Renal cortex interstitium (tissue), 11 donors: Measurements from ENCODE around the gene LRRFIP1. TPM values are rescaled to one million over a fixed set of nuclear protein-coding genes. Genes with fewer than 3 reads are reported as not detected.

Experiments used
- DNase-seq, 11 donors: peaks; one replicate each; pipeline ENCODE4 v3.0.0-alpha.2; 2013; ENCODE audit warnings: low read depth in 9 of 11, low spot score in 4 of 11; ENCODE audit errors: extremely low read depth in 1 of 11
- polyA plus RNA-seq, 3 donors: library from polyadenylated mRNA; unstranded; fragments of 120-200 nt; gene quantifications; one replicate each; pipeline ENCODE4 v1.2.1, GENCODE V29; 2013; ENCODE audit not compliant: insufficient read length in 3 of 3

Gene LRRFIP1
- polyA plus RNA-seq, 3 donors = 76.2 to 104 (median 94.4) TPM

DNA sequence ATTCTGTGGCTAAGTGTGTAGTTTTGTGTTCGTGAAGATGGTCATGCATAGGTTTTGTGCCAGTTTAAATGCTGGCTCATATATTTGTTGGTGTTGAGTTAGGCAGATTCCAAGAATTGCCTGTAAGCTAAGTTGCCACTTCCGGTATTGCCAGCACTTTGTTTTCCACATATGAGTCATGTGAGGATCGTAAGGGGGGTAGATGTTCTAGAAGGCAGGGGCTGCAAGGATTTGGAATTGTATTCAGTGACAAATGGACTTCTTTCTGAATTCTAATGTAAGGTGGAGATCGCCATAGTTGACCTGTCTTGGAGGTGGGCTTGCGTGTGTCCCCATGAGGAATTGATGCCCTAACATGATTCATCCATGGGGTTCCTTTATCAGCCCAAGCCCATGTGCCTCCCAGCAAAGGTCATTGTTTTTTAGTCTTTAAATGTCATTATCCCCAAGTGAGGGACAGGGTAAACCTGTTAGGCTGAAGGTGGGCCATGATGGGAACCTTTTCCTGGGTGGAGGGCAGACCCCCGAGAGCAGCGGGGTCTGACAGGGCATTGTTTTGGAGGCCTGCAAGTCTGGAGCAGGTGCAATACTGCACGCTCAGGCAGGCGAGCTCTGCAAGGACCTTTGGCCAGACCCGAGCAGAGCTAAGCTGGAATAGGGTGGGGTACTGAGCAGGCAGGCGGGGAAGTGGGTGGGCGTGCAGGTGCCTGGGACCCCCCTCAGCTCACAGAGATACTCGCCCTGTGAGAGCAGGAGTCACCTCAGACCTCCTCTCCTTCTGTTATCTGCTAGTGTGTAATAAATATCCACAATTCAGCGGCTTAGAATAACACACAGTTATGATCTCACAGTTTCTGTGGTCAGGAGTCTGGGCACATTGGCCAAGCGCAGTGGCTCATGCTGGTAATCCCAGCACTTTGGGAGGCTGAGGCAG lies 77.4 kb downstream of the LRRFIP1 start:
- no peak for DNase-seq

DNA sequence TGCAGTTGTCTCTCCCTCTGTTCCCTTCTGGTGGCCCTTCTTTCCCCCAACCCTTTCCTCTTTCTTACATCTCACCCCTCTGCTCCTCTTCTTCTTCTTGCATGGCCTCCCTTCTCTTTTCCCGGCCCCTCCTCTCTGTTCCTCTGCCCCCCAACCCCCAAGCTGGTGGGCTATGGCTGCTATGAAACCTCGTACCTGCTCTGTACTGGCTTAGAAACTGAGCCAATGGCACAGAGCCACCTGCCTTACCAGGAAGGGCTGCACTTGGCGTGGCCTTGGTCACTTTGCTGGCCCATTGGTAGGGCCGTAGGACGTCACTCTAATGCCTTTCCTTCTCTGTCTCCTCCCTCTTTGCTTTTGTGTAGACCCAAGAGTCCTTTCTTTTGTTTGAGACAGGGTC lies 78.9 kb downstream of the LRRFIP1 start:
- DNase-seq = no peak

DNA sequence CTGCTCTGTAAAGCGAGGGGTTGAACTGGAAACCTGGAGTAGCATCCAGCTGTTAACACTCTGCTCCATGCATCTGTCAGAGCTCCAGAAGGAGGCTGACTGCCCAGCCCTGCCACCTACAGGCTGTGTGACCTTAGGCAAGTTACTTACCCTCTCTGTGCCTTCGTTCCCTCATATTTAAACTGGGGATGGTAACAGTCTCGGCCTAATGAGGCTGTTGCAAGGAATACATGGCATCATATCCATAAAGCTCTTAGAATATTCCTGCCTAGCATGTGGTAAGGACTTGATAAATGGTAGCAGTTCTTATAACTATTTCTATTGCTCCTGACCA lies 80.6 kb downstream of the LRRFIP1 start:
- DNase-seq = no peak

GRCh38 chr2:237708491-237708890 lies 81.1 kb downstream of the LRRFIP1 start:
- DNase-seq = no peak

DNA sequence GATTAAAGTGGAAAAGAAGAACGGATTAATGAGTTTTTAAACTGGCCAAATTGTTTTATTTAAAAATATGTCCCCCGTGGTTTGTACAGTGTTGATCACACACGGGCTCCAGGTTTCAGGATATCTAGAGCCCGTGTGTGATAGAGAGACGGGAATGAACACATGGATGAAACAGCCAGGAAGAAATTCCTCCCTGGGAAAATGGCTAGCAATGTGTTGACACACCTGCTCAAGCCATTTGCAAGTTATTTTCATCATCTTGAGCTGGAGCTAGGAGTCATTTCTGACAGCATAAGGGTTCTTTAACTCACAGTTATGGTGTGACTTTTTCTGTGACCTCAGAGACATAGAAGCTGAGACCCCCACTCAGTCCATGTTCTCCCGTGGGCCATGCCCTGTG lies 81.6 kb downstream of the LRRFIP1 start:
- no peak for DNase-seq

- no peak for DNase-seq
Measured at GRCh38 chr2:237711458-237712150, 84.2 kb downstream of the LRRFIP1 start.

DNA sequence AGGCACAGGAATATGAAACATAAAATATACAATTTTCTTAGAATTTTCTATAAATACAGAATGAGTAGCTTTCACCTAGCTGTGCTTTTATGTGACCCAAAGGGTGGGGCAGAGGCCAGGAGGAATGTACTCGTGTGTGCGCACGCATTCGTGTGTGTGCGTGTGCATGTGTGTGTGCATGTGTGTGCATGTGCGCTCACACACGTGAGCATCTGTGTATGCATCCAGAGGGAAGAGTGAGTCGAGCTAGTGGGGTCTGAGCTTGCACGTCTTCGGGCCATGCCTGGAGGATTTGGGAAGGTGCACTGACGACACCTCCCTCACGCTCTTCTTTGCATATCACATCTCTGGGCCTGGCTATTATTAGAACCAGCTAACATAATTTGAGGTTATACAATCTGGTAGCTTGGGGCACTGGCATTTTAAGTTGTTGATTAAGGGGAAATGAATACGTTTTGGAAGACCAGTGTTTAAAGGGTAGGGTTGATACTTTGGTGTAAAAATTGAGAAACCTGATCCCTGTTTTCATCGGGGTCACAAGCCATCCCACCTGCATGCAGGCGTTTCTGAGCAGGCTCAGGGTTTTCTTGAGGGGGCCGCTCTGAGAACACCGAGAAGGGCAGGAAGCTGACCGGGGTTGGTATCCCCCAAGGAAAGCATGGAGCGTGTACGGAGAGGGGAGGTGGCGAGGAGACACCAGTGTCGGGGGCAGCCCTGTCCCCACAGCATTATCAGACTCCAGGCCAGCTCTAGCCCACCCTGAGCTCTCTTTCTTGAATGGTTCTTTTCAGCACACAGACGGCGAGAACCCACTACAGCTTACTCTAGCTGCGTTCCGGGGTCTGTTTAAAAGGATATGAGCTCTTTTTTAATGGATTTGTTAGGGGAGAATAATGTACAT lies 85.3 kb downstream of the LRRFIP1 start:
- no peak for DNase-seq

DNA sequence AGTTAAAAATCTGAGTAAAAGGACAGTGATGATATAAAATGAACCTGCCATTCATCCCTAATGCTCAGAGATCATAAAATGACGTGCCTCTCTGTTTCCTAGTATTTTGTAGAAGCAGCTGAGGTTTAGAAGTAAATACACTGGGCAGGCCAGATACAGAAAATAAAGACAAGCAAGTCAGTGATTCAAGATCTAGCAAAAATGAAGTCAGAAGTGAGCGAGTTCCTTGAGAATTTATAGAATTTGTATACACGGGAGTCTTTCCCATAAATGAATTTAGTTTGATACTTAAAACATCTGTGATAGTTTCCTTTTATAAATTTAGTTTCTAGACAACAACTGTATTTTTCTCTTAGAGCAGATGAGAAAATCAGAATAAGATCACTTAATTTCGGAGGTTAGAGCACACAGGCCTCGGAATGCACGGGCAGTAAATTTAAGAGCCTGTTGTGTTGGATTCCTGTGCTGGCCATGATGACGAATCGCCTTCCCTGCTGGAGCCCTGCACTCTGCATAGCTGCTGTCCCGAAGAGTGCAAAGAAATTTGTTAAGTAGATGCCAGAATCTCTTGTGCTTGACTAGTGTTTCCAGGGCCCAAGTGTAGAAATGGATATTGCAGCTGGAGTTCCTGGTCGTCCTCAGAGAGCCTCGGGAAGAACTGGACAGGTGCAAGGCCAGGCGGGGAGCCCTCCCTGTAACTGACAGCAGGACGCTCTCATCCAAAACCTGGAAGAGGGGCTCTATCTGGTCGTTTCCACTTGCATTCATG lies 87.5 kb downstream of the LRRFIP1 start:
- DNase-seq = no peak

GRCh38 chr2:237715459-237715947 lies 88.1 kb downstream of the LRRFIP1 start:
- DNase-seq = no peak

DNA sequence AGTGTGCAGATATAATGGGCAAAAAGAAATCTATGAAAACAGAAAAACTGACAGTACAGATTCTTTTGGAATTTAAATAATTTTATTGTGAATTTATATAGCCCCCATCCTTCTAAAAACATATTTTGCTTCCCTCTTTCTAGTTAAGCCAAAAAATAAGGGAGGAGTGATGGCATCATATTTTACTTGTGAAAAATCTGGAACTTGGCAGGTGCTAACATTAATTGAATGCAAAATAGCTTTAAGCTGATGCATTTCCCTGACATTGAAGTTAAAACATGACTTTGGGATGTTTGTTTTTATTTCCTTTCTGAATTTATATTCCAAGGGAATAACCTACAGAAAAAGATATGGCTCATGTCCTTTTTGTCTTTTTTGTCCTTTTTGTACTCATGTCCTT lies 88.6 kb downstream of the LRRFIP1 start:
- DNase-seq = no peak

GRCh38 chr2:237717366-237718276 lies 90.2 kb downstream of the LRRFIP1 start:
- DNase-seq = no peak

DNA sequence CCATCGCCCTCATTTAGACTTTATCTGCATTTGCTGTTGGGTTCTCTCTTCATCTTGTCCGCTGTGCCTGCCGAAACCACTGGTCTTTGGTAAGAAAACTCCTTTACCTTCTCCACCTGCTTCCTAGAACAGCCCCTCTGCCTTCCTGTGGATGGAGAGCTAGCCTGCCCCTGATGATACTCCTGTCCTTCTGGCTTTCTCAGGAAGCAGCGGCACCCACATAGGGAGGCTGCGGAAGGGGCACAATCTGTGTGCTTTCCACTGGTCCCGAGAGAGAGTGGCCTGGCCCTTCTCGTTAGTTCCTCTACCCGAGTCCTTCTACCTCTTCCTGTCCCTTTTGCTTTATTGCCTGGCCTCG lies 90.9 kb downstream of the LRRFIP1 start:
- no peak for DNase-seq

GRCh38 chr2:237720444-237720843 lies 93.1 kb downstream of the LRRFIP1 start:
- no peak for DNase-seq

DNA sequence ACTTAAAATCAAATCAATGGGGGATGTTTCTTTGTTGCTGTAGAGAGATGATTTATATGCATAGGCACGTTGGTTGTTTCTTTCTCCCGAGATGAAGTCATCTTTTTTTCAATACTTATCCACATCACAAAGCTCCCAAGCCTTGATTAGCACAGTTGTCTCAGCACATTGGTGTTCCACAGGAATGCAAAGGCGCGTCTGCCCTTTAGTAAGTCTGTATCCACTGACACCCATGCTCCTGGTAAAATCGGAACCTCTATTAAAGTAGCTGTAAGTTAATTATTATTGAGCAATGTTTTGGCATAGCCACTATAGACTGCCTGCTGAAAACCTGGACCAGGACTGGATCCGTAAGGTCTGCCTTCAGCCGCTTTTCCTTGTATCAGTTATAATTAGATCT lies 93.6 kb downstream of the LRRFIP1 start:
- DNase-seq = no peak

GRCh38 chr2:237721458-237721857 lies 94.1 kb downstream of the LRRFIP1 start:
- DNase-seq = no peak

- DNase-seq = no peak
Measured at GRCh38 chr2:237722616-237723015, 95.2 kb downstream of the LRRFIP1 start.

- no peak for DNase-seq
Measured at GRCh38 chr2:237723023-237723422, 95.6 kb downstream of the LRRFIP1 start.

- no peak for DNase-seq
Measured at GRCh38 chr2:237723602-237724001, 96.2 kb downstream of the LRRFIP1 start.
